Endothelial cell of umbilical vein (primary cell): Measurements from ENCODE around the gene COX8A. TPM values are rescaled to one million over a fixed set of nuclear protein-coding genes. Genes with fewer than 3 reads are reported as not detected.

ENCODE experiments used
- BruUV-seq: library from RNA; stranded (reverse); fragments of 400-500 nt; replicated peaks from 2 replicates; lab custom pipeline; 2021; lab: Mats Ljungman, UMichigan
- CTCF ChIA-PET: fragments of 300-600, 350-600 bp; sonication (Branson Sonifier 250); formaldehyde crosslinking; loops from one replicate; lab custom pipeline; 2021; ENCODE audit warnings: antibody characterized with exemption, inconsistent platforms; lab: Charles Lee
- POLR2A ChIA-PET: fragments of 300-600, 350-600 bp; sonication (Branson Sonifier 250); formaldehyde crosslinking; loops from one replicate; lab custom pipeline; 2021; ENCODE audit warnings: antibody characterized with exemption, inconsistent platforms; lab: Charles Lee
- DNase-seq: peaks from one replicate; pipeline ENCODE4 v3.0.0-alpha.2; 2011; ENCODE audit warnings: low read depth, low spot score
- FAIRE-seq: peaks from 2 replicates; lab custom pipeline; 2011; peaks lifted over from hg19 to GRCh38; lab: Jason Lieb, UNC
- H2AFZ ChIP-seq: 2 replicates; pipeline ENCODE4 v1.6.0; 2012; ENCODE audit warnings: low read depth, low read length, control low read depth, inconsistent platforms
- H3K27ac ChIP-seq: 2 replicates; pipeline ENCODE4 v1.5.1; 2011; ENCODE audit warnings: low read depth, mild to moderate bottlenecking, control low read depth, low read length, moderate library complexity; ENCODE audit not compliant: insufficient read depth
- H3K27me3 ChIP-seq, 2 experiments: 2 replicates each; pipeline versions ENCODE4 v1.6.0 to v1.6.1; 2011; ENCODE audit warnings: low read length in 2 of 2, mixed read lengths in 1 of 2; ENCODE audit not compliant: control insufficient read depth in 2 of 2, insufficient read depth in 2 of 2
- H3K36me3 ChIP-seq, 2 experiments: 2 replicates in 1 of 2; 3 replicates in 1 of 2; pipeline ENCODE4 v1.5.1; 2011; ENCODE audit warnings: low read length in 2 of 2, mild to moderate bottlenecking in 1 of 2, moderate library complexity in 1 of 2; ENCODE audit not compliant: control insufficient read depth in 2 of 2, insufficient read depth in 2 of 2; ENCODE audit errors: extremely low read depth in 1 of 2
- H3K4me1 ChIP-seq: 3 replicates; pipeline ENCODE4 v1.5.1; 2011; ENCODE audit warnings: mild to moderate bottlenecking, low read length; ENCODE audit not compliant: control insufficient read depth, insufficient read depth; ENCODE audit errors: extremely low read depth
- H3K4me2 ChIP-seq: 2 replicates; pipeline ENCODE4 v1.6.1; 2011; ENCODE audit warnings: low read length, control low read depth, mixed read lengths; ENCODE audit not compliant: insufficient read depth
- H3K4me3 ChIP-seq, 3 experiments: fragments of 200-600 bp in 1 of 3; sonication (generic), shearing (Covaris generic) in 1 of 3; replicated peaks in 1 of 3; 2 replicates each; pipeline ENCODE4 v1.5.1; 2011 to 2016; ENCODE audit warnings: control low read depth in 3 of 3, low read length in 3 of 3, mild to moderate bottlenecking in 2 of 3, inconsistent platforms in 1 of 3, low read depth in 1 of 3, moderate library complexity in 1 of 3; ENCODE audit not compliant: insufficient read depth in 1 of 3
- H3K79me2 ChIP-seq: 2 replicates; pipeline ENCODE4 v1.6.0; 2012; ENCODE audit warnings: low read length, inconsistent platforms; ENCODE audit not compliant: control insufficient read depth, insufficient read depth
- H3K9ac ChIP-seq: replicated peaks from 2 replicates; pipeline ENCODE3; 2011; ENCODE audit warnings: low read length, control low read depth; ENCODE audit not compliant: insufficient read depth; ENCODE audit errors: extremely low read depth
- H3K9me1 ChIP-seq: replicated peaks from 3 replicates; pipeline ENCODE4 v1.6.0; 2011; ENCODE audit warnings: mild to moderate bottlenecking, low read length; ENCODE audit not compliant: control insufficient read depth, insufficient read depth; ENCODE audit errors: extremely low read depth
- H3K9me3 ChIP-seq: replicated peaks from 2 replicates; pipeline ENCODE4 v1.5.1; 2012; ENCODE audit warnings: low read length, inconsistent platforms; ENCODE audit not compliant: control insufficient read depth, insufficient read depth
- H4K20me1 ChIP-seq: replicated peaks from 2 replicates; pipeline ENCODE3; 2011; ENCODE audit warnings: mild to moderate bottlenecking, low read length; ENCODE audit not compliant: control insufficient read depth, insufficient read depth; ENCODE audit errors: extremely low read depth
- CTCF ChIP-seq, 2 donors: IDR thresholded peaks; 1 replicate in 1 of 2; 2 replicates in 1 of 2; pipeline ENCODE4 v1.5.1; 2011; ENCODE audit warnings: low read length in 2 of 2, mild to moderate bottlenecking in 2 of 2, moderate library complexity in 2 of 2, control low read depth in 1 of 2, inconsistent platforms in 1 of 2, low read depth in 1 of 2; ENCODE audit not compliant: insufficient read depth in 1 of 2; ENCODE audit errors: extremely low read depth in 1 of 2
- GATA2 ChIP-seq: IDR thresholded peaks from 2 replicates; pipeline ENCODE4 v1.7.0; 2011; ENCODE audit warnings: low read depth, mild to moderate bottlenecking, moderate library complexity, mixed read lengths, low read length; ENCODE audit not compliant: insufficient read length, insufficient read depth
- JUN ChIP-seq: IDR thresholded peaks from 2 replicates; pipeline ENCODE4 v1.6.1; 2011; ENCODE audit warnings: borderline replicate concordance, low read depth; ENCODE audit not compliant: insufficient read length, insufficient read depth
- MAX ChIP-seq: IDR thresholded peaks from 2 replicates; pipeline ENCODE4 v1.6.1; 2011; ENCODE audit not compliant: insufficient read depth, insufficient read length
- MYC ChIP-seq: IDR thresholded peaks from one replicate; pipeline ENCODE4 v1.6.1; 2011; ENCODE audit warnings: mild to moderate bottlenecking, low read depth, low read length
- POLR2A ChIP-seq: IDR thresholded peaks from 2 replicates; pipeline ENCODE4 v1.6.1; 2012; ENCODE audit warnings: low read depth, mild to moderate bottlenecking, control low read depth, low read length
- POLR2AphosphoS5 ChIP-seq: IDR thresholded peaks from 2 replicates; pipeline ENCODE4 v1.6.1; 2012; ENCODE audit warnings: low read depth, mild to moderate bottlenecking, control low read depth, low read length, moderate library complexity; ENCODE audit not compliant: insufficient read depth
- dilution Hi-C: fragments of 300-500 bp; cut with MboI; formaldehyde crosslinking; loops from one replicate; pipeline ENCODE4 v1.15.0; 2019; ENCODE audit warnings: low sequenced_read_pairs; ENCODE audit not compliant: extremely low pct_ligation_motif_present
- intact Hi-C: fragments of 100-400 bp; cut with micrococcal nuclease; formaldehyde crosslinking; loops from one replicate; pipeline ENCODE4 v1.10.0; 2022
- polyA plus RNA-seq, 4 experiments: library from polyadenylated mRNA; depleted of rRNA in 3 of 4; stranded (reverse) in 3 of 4; unstranded in 1 of 4; fragments of >200 nt; gene quantifications; 2 replicates each; pipeline versions ENCODE4 v1.2.1 to v1.2.3, GENCODE V29; 2011 to 2012; ENCODE audit warnings: missing spikeins in 1 of 4
- total RNA-seq: library from RNA; stranded (reverse); gene quantifications from 2 replicates; pipeline ENCODE4 v1.2.3, GENCODE V29; 2021

Gene COX8A
- total and polyA plus RNA-seq, 2 donors (not counting 3 experiments of a cell fraction or from before 2014, with no cell fraction given), result 339 to 930 TPM

- no peak overlapping the region for H3K9ac ChIP-seq
- dilution Hi-C loops (no loop called here), intact Hi-C loops (no loop called here)
- DNase-seq (no peak), FAIRE-seq (no peak)
- H3K79me2 ChIP-seq, result peaks cover 26% of the 10 kb centered on the region
- peaks cover 0 to 11% of the 10 kb centered on the region in 2 experiments for H3K36me3 ChIP-seq
- no peak overlapping the region for H3K27ac ChIP-seq
- no peaks in the 10 kb centered on the region for H4K20me1 ChIP-seq
- H3K9me3 ChIP-seq, result no peaks in the 10 kb centered on the region
- BruUV-seq, result no TSS peak
- POLR2A ChIA-PET, result no interaction called here
- H3K4me2 ChIP-seq, result no peak overlapping the region
- no peaks in the 10 kb centered on the region for H3K9me1 ChIP-seq
- H3K4me1 ChIP-seq, result peaks cover 11% of the 10 kb centered on the region
- no peak overlapping the region for H2AFZ ChIP-seq
- CTCF ChIA-PET, result interaction anchor here (6.9 kb wide), 1 partner anchor 104 kb away, joined by 264 read pairs; the partner anchor contains the start of gene MARK2
- no peak overlapping the region for H3K4me3 ChIP-seq
- H3K27me3 ChIP-seq, result no peaks in the 10 kb centered on the region
- TF ChIP-seq MYC (no peak), POLR2AphosphoS5 (no peak), MAX (no peak), JUN (no peak), GATA2 (no peak), POLR2A (no peak), CTCF (IDR thresholded peaks at IDR 0.05; ENCODE audit: extremely low read depth in 1 of 2, insufficient read depth in 1 of 2, low read depth in 1 of 2, low read length in 2 of 2) (no peak)
Measured at GRCh38 chr11:63941901-63942300, 32.5 kb upstream of the COX8A start.
